ENCODE results near the gene PICK1.

The PICK1 gene

DNA sequence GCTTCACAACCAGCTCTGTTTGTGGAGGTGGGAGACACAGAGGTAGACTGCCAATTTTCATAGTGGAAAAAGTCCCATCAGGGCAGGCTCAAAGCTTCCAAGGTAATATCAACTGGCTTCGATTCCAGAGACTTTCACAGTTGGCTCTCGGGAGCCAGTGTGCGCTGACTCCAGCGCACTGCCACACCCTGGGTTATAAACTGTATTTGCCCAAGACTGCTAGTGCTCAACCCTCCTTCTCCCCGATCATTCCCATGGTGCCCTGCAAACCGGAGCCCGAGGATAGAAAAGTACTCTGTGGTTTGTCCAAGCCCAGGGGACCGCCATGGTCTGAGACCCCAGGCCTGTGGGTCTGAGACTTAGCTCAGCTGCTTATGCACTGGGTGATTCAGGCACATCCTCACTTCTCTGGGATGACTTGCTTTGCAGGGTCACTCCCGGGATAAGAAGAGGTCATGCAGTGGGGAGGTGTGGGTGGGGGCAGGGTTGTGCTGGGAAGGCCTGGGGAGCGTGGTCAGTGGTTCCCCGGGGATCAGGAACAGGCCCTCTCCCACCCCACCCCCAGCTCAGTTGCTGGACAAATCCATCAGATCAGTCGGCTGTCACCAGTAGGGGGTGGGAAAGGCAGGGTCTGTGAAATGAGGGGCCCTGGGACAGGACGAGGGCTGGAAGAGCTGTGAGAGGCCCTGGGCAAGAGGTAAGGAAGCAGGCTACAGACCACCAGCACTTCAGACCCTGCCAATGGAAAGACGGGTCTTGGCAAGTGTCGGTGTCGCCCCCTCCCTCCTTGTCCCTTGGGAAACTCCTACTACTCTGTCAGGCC is 26.7 kb upstream of the PICK1 start:
- Histone ChIP-seq H3K4me3 (ENCODE audit: low read depth, low read length) (no peak overlapping the region), H3K9me3 (ENCODE audit: control insufficient read depth, insufficient read depth, low read depth, low read length) (no peaks in the 10 kb centered on the region), H3K27ac (ENCODE audit: extremely low read depth, low read depth, low read length) (no peak overlapping the region), H3K36me3 (ENCODE audit: control insufficient read depth in 2 of 2, insufficient read depth in 1 of 2, low read length in 2 of 2) (no peaks in the 10 kb centered on the region), H3K4me1 (ENCODE audit: control insufficient read depth, insufficient read depth, low read length) (no peaks in the 10 kb centered on the region)
- ChIA-PET POLR2A (no interaction called here), CTCF (interaction anchor here (0.5 to 4.0 kb wide), 4 partner anchors 13 to 213 kb away, joined by 3 to 19 read pairs (median 4); no protein-coding TSS in a partner anchor)
- TF ChIP-seq, protein P1, sequence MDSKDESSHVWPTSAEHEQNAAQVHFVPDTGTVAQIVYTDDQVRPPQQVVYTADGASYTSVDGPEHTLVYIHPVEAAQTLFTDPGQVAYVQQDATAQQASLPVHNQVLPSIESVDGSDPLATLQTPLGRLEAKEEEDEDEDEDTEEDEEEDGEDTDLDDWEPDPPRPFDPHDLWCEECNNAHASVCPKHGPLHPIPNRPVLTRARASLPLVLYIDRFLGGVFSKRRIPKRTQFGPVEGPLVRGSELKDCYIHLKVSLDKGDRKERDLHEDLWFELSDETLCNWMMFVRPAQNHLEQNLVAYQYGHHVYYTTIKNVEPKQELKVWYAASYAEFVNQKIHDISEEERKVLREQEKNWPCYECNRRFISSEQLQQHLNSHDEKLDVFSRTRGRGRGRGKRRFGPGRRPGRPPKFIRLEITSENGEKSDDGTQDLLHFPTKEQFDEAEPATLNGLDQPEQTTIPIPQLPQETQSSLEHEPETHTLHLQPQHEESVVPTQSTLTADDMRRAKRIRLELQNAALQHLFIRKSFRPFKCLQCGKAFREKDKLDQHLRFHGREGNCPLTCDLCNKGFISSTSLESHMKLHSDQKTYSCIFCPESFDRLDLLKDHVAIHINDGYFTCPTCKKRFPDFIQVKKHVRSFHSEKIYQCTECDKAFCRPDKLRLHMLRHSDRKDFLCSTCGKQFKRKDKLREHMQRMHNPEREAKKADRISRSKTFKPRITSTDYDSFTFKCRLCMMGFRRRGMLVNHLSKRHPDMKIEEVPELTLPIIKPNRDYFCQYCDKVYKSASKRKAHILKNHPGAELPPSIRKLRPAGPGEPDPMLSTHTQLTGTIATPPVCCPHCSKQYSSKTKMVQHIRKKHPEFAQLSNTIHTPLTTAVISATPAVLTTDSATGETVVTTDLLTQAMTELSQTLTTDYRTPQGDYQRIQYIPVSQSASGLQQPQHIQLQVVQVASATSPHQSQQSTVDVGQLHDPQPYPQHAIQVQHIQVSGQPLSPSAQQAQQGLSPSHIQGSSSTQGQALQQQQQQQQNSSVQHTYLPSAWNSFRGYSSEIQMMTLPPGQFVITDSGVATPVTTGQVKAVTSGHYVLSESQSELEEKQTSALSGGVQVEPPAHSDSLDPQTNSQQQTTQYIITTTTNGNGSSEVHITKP (tag by site-specific recombination; IDR thresholded peaks at IDR 0.05), result peak; percentile 98
- TF ChIP-seq ZNF76 (tag by site-specific recombination; IDR thresholded peaks at IDR 0.05; ENCODE audit: borderline replicate concordance, low read depth), result no peak

DNA sequence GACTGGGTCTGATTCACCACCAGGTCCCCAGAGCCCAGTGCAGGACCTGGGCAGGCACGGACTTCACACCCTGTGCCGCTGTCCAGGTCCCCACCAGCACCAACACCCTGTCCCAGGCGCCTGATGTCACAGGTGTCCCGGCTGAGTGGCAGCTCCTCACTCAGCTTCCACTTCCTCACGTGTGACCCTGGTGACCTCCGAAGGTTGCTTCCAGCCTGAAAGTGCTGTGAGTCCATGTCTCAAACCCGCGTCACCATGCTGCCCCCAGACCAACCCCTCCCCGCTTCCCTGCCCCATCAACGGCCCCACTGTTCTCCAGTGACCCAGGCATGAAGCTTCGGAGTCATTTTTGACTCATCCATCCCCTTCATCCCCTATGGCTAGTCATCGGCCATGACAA is 25.7 kb upstream of the PICK1 start:
- CTCF ChIA-PET, result interaction anchor here (0.8 to 4.0 kb wide), 2 partner anchors 21 to 39 kb away, joined by 3 to 19 read pairs; no protein-coding TSS in a partner anchor
- POLR2A ChIA-PET, result no interaction called here
- Histone ChIP-seq H3K9me3 (ENCODE audit: control insufficient read depth, insufficient read depth, low read depth, low read length) (no peaks in the 10 kb centered on the region), H3K4me1 (ENCODE audit: control insufficient read depth, insufficient read depth, low read length) (no peaks in the 10 kb centered on the region), H3K27ac (ENCODE audit: extremely low read depth, low read depth, low read length) (no peak overlapping the region), H3K4me3 (ENCODE audit: low read depth, low read length) (no peak overlapping the region), H3K36me3 (ENCODE audit: control insufficient read depth in 2 of 2, insufficient read depth in 1 of 2, low read length in 2 of 2) (no peaks in the 10 kb centered on the region)
- TF ChIP-seq RBAK (tag by site-specific recombination; IDR thresholded peaks at IDR 0.05) (no peak), ZFP37 (tag by site-specific recombination; IDR thresholded peaks at IDR 0.05) (no peak), ZNF664 (tag by site-specific recombination; IDR thresholded peaks at IDR 0.05) (no peak), ZFHX2 (tag by site-specific recombination; conservative IDR thresholded peaks at IDR 0.05) (no peak), ZFP69B (tag by site-specific recombination; IDR thresholded peaks at IDR 0.05) (no peak), ZNF404 (tag by site-specific recombination; IDR thresholded peaks at IDR 0.05) (no peak), ZBTB21 (tag by site-specific recombination; IDR thresholded peaks at IDR 0.05) (no peak), ZNF121 (tag by site-specific recombination; IDR thresholded peaks at IDR 0.05) (no peak)
- TF ChIP-seq, protein P2, sequence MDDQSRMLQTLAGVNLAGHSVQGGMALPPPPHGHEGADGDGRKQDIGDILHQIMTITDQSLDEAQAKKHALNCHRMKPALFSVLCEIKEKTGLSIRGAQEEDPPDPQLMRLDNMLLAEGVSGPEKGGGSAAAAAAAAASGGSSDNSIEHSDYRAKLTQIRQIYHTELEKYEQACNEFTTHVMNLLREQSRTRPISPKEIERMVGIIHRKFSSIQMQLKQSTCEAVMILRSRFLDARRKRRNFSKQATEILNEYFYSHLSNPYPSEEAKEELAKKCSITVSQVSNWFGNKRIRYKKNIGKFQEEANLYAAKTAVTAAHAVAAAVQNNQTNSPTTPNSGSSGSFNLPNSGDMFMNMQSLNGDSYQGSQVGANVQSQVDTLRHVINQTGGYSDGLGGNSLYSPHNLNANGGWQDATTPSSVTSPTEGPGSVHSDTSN (CRISPR knock-in tag; IDR thresholded peaks at IDR 0.05), result no peak
- TF ChIP-seq, protein P3, sequence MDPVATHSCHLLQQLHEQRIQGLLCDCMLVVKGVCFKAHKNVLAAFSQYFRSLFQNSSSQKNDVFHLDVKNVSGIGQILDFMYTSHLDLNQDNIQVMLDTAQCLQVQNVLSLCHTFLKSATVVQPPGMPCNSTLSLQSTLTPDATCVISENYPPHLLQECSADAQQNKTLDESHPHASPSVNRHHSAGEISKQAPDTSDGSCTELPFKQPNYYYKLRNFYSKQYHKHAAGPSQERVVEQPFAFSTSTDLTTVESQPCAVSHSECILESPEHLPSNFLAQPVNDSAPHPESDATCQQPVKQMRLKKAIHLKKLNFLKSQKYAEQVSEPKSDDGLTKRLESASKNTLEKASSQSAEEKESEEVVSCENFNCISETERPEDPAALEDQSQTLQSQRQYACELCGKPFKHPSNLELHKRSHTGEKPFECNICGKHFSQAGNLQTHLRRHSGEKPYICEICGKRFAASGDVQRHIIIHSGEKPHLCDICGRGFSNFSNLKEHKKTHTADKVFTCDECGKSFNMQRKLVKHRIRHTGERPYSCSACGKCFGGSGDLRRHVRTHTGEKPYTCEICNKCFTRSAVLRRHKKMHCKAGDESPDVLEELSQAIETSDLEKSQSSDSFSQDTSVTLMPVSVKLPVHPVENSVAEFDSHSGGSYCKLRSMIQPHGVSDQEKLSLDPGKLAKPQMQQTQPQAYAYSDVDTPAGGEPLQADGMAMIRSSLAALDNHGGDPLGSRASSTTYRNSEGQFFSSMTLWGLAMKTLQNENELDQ (tag by site-specific recombination; IDR thresholded peaks at IDR 0.05; ENCODE audit: low read depth), result no peak
- TF ChIP-seq, protein P4, sequence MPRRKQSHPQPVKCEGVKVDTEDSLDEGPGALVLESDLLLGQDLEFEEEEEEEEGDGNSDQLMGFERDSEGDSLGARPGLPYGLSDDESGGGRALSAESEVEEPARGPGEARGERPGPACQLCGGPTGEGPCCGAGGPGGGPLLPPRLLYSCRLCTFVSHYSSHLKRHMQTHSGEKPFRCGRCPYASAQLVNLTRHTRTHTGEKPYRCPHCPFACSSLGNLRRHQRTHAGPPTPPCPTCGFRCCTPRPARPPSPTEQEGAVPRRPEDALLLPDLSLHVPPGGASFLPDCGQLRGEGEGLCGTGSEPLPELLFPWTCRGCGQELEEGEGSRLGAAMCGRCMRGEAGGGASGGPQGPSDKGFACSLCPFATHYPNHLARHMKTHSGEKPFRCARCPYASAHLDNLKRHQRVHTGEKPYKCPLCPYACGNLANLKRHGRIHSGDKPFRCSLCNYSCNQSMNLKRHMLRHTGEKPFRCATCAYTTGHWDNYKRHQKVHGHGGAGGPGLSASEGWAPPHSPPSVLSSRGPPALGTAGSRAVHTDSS (tag by site-specific recombination; IDR thresholded peaks at IDR 0.05), result no peak
